ENCODE measurements around the gene COL4A4. TPM values are rescaled to one million over a fixed set of nuclear protein-coding genes. Genes with fewer than 3 reads are reported as not detected.

Gene COL4A4
- 32.8 and 35.2 TPM in 2 replicates for total RNA-seq

DNA sequence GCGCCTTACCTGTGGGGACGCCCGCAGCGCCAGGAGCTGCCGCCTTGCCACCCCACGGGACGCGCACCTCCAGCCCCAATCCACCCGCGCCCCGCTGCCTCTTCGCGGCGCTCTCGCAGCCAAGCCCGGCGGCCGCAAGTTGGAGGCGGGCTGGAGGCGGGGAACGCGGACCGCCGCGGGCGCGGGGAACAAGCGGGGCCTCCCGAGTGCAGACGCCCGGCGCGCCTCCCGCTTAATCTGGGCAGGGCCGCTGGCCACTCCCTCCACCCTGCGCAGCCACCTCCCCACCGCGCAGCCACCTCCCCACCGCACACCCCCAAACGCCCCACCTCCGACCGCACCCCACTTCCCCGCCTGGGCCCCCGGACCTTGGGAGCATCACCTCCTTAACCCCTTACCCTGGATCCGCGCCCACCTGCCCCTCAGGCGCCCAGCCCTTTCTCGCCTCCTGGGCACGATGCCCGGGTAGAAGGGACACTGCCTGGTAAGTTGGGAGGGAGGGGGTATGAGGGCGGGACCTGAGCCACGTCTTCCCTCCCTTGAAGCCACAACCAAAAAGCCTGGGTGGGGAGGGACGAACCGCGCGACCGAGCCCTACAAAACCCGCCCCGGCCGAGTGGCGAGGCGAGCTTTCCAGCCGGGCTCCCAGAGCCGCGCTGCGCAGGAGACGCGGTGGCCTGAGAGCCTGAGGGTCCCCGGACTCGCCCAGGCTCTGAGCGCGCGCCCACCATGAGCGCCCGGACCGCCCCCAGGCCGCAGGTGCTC is at the start of gene COL4A4, which contains the start of gene COL4A3:
TSS of gene COL4A4 (minus strand) at position 208 of the 765 bp plus-strand sequence. CDS start 16,722 bp downstream, outside the sequence.
TSS of gene COL4A3 (plus strand) at position 627 of the 765 bp plus-strand sequence. CDS start at position 730, 103 bp downstream.

Other genes with a start within 250 kb of the COL4A4 start
- 2.6 and 4.2 TPM in 2 replicates for gene COL4A3, start 419 bp upstream of the COL4A4 start, total RNA-seq
- gene MFF, start 161.0 kb upstream of the COL4A4 start, total RNA-seq = 105 and 157 TPM in 2 replicates
- gene TM4SF20, start 215.1 kb upstream of the COL4A4 start, total RNA-seq = not detected in 2 replicates
- not detected in 2 replicates for gene SCYGR1, start 223.7 kb upstream of the COL4A4 start, total RNA-seq

Measured in cardiac ventricle fibroblast (primary cell).